ENCODE data around the gene TMEM260.

DNA sequence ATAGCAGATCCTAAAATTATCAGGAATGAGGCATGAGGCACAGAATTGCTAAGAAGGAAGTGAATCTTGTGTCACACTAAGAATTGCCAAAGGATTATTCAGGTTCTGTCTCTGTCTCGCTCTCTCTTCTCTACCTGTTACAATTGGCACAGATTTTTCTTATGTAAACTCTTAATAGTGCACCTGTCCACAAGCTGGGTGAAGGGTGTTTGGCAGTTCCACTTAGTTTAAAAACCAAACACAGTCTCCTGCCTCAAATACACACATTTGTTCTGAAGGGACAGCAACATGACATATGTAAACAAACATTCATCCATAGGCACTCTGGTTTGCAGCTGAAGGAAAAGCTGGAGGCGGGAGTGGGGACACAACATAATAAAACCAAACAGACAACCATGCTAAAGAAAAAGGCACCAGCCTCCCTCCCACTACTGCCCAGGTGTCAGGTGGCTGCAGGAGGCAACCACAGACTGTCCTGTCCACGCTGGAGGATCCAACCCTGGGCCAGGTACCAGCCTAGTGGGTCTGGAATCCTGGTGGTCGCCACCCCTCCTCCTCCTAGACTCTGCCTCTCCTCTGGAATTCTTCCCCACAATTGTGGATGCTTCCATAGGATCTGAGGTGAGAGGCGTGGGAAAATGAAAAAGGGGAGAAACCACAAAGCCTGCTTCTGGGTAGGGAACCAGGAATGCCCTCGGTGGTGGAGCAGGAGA, 81.2 kb downstream of the TMEM260 start:
- TF ChIP-seq, protein P1, sequence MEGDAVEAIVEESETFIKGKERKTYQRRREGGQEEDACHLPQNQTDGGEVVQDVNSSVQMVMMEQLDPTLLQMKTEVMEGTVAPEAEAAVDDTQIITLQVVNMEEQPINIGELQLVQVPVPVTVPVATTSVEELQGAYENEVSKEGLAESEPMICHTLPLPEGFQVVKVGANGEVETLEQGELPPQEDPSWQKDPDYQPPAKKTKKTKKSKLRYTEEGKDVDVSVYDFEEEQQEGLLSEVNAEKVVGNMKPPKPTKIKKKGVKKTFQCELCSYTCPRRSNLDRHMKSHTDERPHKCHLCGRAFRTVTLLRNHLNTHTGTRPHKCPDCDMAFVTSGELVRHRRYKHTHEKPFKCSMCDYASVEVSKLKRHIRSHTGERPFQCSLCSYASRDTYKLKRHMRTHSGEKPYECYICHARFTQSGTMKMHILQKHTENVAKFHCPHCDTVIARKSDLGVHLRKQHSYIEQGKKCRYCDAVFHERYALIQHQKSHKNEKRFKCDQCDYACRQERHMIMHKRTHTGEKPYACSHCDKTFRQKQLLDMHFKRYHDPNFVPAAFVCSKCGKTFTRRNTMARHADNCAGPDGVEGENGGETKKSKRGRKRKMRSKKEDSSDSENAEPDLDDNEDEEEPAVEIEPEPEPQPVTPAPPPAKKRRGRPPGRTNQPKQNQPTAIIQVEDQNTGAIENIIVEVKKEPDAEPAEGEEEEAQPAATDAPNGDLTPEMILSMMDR (conservative IDR thresholded peaks at IDR 0.05; ENCODE audit: low read length) = no peak
- no peak for TF ChIP-seq EZH2phosphoT487 (IDR thresholded peaks at IDR 0.05; ENCODE audit: borderline replicate concordance)
